ENCODE data around the gene TSPAN9.

- TF ChIP-seq CTCF (IDR thresholded peaks at IDR 0.05; ENCODE audit: low read depth, low read length, poor library complexity, severe bottlenecking) (no peak), EZH2phosphoT487 (IDR thresholded peaks at IDR 0.05; ENCODE audit: borderline replicate concordance, low read length) (no peak)
These were observed 243.8 kb downstream of the TSPAN9 start for GRCh38 chr12:3320881-3321509.

All from DOHH2 (cell line).